BLaER1 (cell line): ENCODE data around the gene OTUD6A.

ENCODE experiments used
- H3K27ac ChIP-seq: shearing (Covaris generic); formaldehyde crosslinking; 2 replicates; pipeline ENCODE4 v1.8.1; 2022
- H3K27me3 ChIP-seq: shearing (Covaris generic); formaldehyde crosslinking; 2 replicates; pipeline ENCODE4 v1.8.1; 2022
- H3K36me3 ChIP-seq: shearing (Covaris generic); formaldehyde crosslinking; 2 replicates; pipeline ENCODE4 v1.8.1; 2022
- H3K4me1 ChIP-seq: shearing (Covaris generic); formaldehyde crosslinking; 2 replicates; pipeline ENCODE4 v1.8.1; 2022
- H3K4me2 ChIP-seq: shearing (Covaris generic); formaldehyde crosslinking; 2 replicates; pipeline ENCODE4 v1.8.1; 2022
- H3K4me3 ChIP-seq: shearing (Covaris generic); formaldehyde crosslinking; 2 replicates; pipeline ENCODE4 v1.8.1; 2022
- H3K9ac ChIP-seq: shearing (Covaris generic); formaldehyde crosslinking; 2 replicates; pipeline ENCODE4 v1.8.1; 2022
- H3K9me3 ChIP-seq: shearing (Covaris generic); formaldehyde crosslinking; 2 replicates; pipeline ENCODE4 v1.8.1; 2022
- H4K20me1 ChIP-seq: shearing (Covaris generic); formaldehyde crosslinking; 2 replicates; pipeline ENCODE4 v1.8.1; 2022
- Cebpa-rat ChIP-seq: shearing (Covaris generic); IDR thresholded peaks from 2 replicates; pipeline ENCODE4 v1.8.1; 2022

The OTUD6A gene

DNA sequence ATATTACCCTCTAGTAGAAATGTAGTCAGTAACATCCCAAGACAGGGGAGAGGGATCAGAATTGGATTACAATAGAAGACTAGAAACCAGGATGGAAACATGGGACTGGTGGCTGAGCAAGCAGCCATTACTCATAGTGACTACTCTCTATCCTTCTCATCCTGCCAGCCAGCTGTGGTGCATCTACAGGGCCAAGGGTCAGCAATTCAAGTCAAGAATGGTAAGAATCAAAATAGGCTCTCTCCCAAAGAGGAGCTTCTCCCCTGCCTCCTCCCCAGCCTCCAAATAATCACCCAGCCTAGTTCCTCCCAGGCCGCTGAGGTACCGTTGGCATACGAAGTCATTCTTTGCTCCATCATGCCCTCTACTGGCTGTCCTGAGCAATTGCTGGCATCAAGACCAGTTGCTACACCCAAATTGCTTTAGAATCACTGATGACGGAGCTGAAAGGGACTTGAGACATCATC is 31.9 kb upstream of the OTUD6A start:
- Histone ChIP-seq H3K27me3 (peaks cover 78% of the 10 kb centered on the region), H3K27ac (no peak overlapping the region), H4K20me1 (no peaks in the 10 kb centered on the region; the same call in 1 of the 2 replicates), H3K9me3 (no peaks in the 10 kb centered on the region), H3K4me3 (no peak overlapping the region), H3K4me2 (no peak overlapping the region), H3K4me1 (peaks cover 53% of the 10 kb centered on the region), H3K9ac (no peak overlapping the region), H3K36me3 (no peaks in the 10 kb centered on the region)
- no peak for TF ChIP-seq Cebpa-rat

DNA sequence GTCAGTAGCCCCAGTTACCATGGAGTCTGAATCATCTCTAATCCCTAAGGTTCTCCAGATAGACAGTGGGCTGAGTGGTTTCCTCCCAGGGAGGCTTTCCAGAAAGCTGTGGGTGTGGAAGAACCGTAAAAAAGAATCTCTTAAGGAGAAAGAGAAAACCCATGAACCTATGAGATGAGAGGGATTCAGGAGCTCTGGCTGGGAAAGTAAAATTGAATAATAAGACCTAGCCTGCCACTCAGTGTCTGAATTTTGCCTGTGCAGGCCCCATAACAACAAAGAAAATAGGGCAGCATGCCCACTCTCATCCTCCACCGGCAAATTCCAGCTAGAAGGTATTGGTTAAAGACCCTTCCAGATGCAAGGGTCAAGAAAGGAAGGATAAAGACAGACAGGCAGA is 29.5 kb upstream of the OTUD6A start:
- Histone ChIP-seq H4K20me1 (no peaks in the 10 kb centered on the region; the same call in 1 of the 2 replicates), H3K4me1 (peaks cover 49% of the 10 kb centered on the region), H3K9me3 (no peaks in the 10 kb centered on the region), H3K27me3 (peaks cover 78% of the 10 kb centered on the region), H3K9ac (no peak overlapping the region), H3K4me2 (peak overlapping the region; percentile 63; the same call in 1 of the 2 replicates), H3K4me3 (no peak overlapping the region), H3K36me3 (no peaks in the 10 kb centered on the region), H3K27ac (no peak overlapping the region)
- no peak for TF ChIP-seq Cebpa-rat

DNA sequence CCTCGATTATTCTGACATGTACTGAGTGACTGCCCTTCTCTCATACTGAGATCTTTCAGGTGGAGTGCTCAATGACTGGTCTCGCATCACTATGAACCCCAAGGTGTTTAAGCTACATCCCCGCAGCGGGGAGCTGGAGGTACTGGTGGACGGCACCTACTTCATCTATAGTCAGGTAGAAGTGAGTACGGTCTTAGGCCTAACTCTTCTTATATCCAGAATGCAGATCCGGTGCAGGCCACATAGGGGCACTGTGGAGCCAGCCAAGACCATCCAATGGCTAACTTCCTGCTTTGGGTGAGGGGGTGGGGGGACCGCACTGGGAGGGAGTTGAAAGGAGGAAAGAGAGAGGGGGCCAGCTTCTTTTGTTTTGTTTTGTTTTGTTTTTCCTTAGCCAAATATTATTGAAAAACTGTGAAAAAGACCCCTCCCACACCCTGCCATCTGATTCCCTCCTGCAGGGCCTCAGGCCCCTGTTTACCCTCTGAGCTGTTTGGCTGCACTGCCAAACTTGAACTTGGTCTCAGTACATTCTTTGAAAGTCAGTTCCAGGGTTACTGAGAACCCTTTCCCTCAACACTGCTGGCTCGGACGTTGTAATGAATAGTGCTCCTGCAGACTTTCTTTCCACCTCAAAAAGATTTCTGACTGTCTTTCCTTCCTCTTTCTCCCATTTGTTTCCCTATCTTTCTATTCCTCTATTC is 28.8 kb upstream of the OTUD6A start:
- TF ChIP-seq Cebpa-rat, result no peak
- H3K27me3 ChIP-seq, result peaks cover 78% of the 10 kb centered on the region
- H3K4me2 ChIP-seq, result peak overlapping the region; percentile 63
- no peak overlapping the region for H3K9ac ChIP-seq
- no peaks in the 10 kb centered on the region for H3K9me3 ChIP-seq
- no peaks in the 10 kb centered on the region; the same call in 1 of the 2 replicates for H4K20me1 ChIP-seq
- H3K27ac ChIP-seq, result peak overlapping the region; percentile 1; the same call in 1 of the 2 replicates
- H3K4me1 ChIP-seq, result peaks cover 49% of the 10 kb centered on the region
- H3K4me3 ChIP-seq, result no peak overlapping the region
- H3K36me3 ChIP-seq, result no peaks in the 10 kb centered on the region

DNA sequence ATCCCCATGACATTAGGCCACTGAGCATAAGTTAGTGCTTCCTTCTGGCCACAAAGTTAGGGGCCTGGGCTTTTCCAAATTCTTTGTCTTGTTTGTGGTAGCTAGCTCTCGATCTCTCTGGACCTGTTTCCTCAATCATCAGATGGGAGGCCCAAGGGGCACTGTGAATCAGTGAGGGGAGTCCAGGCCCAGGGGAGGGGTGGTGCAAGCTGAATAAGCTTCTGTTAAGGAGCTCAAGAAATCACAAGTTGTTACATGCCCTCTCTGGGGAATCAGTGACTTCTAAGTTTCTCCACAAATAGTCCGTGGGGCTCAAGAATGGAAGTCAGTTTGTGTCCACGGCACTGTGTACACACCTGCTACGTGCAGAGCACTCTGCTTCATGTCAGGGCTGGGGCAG is 27.6 kb upstream of the OTUD6A start:
- TF ChIP-seq Cebpa-rat, result no peak
- H3K4me2 ChIP-seq, result peak overlapping the region; percentile 63

DNA sequence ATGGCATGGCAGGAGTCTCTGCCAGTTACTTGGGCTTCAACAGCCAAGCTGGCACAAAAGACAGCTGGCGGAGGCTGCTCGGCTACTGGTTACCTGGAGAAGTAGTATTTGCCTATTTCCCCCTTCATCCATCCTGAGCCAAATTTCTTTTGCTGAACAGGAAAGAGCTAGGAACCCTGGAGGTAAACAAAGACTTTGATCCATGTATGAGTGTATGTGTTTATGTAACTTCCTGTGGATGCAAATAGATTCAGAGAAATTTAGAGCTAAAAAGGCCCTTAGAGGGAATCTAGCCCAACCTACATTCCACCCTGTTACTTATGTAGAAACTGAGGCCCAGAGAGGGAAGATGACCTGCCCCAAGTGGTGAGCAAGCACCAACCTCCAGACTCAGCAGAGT is 23.7 kb upstream of the OTUD6A start:
- no peak overlapping the region for H3K27ac ChIP-seq

More for the DNA sequence above, 27.6 kb upstream of the OTUD6A start:
- Histone ChIP-seq H3K4me3 (no peak overlapping the region), H3K27ac (0 out of 2 replicates have a peak overlapping the region, but pooled peaks have one; percentile 14), H3K9ac (no peak overlapping the region), H3K36me3 (no peaks in the 10 kb centered on the region), H3K27me3 (peaks cover 76% of the 10 kb centered on the region), H4K20me1 (no peaks in the 10 kb centered on the region; the same call in 1 of the 2 replicates), H3K9me3 (no peaks in the 10 kb centered on the region), H3K4me1 (peaks cover 49% of the 10 kb centered on the region)

DNA sequence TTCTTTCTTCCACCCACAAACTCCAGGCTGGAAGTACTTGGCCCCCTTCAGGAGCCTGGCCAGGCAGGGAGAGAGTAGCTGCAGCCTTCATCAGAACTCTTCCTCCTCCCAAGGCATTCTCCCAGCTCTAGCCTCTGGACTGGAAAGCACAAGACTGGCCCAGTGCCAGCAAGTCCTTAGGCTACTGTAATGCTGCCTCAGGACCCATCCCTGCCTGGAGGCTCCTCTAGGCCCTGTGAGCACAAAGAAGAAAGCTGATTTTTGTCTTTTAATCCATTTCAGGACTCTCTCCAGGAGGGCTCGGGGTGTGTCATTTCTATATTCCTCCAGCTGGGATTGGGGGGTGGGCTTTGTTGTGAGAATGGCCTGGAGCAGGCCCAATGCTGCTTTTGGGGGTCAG is 23.3 kb upstream of the OTUD6A start:
- Histone ChIP-seq H3K27me3 (peaks cover 88% of the 10 kb centered on the region), H3K9me3 (no peaks in the 10 kb centered on the region), H3K9ac (no peak overlapping the region), H3K4me1 (peaks cover 21% of the 10 kb centered on the region), H4K20me1 (no peaks in the 10 kb centered on the region; the same call in 1 of the 2 replicates), H3K27ac (no peak overlapping the region), H3K4me2 (no peak overlapping the region), H3K4me3 (no peak overlapping the region), H3K36me3 (no peaks in the 10 kb centered on the region)
- no peak for TF ChIP-seq Cebpa-rat

More for the DNA sequence above, 23.7 kb upstream of the OTUD6A start:
- Histone ChIP-seq H3K4me2 (no peak overlapping the region), H3K4me1 (peaks cover 26% of the 10 kb centered on the region), H3K9ac (no peak overlapping the region), H3K4me3 (no peak overlapping the region), H3K9me3 (no peaks in the 10 kb centered on the region), H4K20me1 (no peaks in the 10 kb centered on the region; the same call in 1 of the 2 replicates), H3K36me3 (no peaks in the 10 kb centered on the region), H3K27me3 (peaks cover 84% of the 10 kb centered on the region)
- TF ChIP-seq Cebpa-rat, result no peak

DNA sequence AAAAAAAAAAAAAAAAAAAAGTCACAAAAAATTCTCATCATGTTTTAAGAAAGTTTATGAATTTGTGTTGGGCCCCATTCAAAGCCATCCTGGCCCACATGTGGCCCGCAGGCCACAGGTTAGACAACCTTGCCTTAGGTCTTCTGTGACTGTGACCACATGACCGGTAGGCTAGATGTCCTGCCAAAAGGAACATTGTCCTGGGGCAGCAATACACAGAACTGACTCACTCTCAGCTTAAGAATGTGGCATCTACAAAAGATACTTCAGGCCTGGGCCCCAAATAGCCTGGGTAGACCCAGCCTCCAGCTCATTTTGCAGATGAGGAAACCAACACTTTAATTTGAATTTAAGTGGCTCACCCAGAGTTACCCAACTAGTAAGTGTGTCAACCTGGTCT is 22.5 kb upstream of the OTUD6A start:
- H3K36me3 ChIP-seq, result no peaks in the 10 kb centered on the region
- peaks cover 96% of the 10 kb centered on the region for H3K27me3 ChIP-seq
- H3K4me3 ChIP-seq, result no peak overlapping the region
- H4K20me1 ChIP-seq, result no peaks in the 10 kb centered on the region; the same call in 1 of the 2 replicates
- no peak for TF ChIP-seq Cebpa-rat
- no peak overlapping the region for H3K9ac ChIP-seq
- no peak overlapping the region for H3K4me2 ChIP-seq
- no peaks in the 10 kb centered on the region for H3K9me3 ChIP-seq
- H3K4me1 ChIP-seq, result peaks cover 14% of the 10 kb centered on the region
- H3K27ac ChIP-seq, result no peak overlapping the region

DNA sequence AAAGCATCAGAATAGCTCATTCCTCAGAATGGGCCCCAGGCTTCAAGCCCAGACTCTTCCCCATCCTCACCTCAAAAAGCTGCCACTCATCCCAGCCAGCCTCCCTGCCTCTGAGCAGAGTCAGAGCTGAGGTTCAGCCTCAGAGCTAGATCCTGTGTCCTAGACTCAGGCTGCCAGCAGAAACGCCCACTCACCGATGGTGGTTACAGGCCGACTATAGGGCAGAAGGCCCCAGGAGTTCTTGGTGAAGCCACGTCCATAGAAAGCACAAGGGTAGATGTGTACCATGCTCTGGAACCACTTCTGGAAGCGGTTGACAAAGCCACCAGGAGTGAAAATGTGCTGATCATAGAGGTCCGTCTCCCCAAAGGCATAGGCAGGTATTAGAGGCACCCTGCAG is 20.3 kb upstream of the OTUD6A start:
- Histone ChIP-seq H3K36me3 (no peaks in the 10 kb centered on the region), H3K4me2 (no peak overlapping the region), H3K27me3 (peaks cover 92% of the 10 kb centered on the region), H3K27ac (no peak overlapping the region), H3K4me3 (no peak overlapping the region), H4K20me1 (no peaks in the 10 kb centered on the region), H3K9ac (no peak overlapping the region), H3K4me1 (no peaks in the 10 kb centered on the region), H3K9me3 (no peaks in the 10 kb centered on the region)
- no peak for TF ChIP-seq Cebpa-rat

DNA sequence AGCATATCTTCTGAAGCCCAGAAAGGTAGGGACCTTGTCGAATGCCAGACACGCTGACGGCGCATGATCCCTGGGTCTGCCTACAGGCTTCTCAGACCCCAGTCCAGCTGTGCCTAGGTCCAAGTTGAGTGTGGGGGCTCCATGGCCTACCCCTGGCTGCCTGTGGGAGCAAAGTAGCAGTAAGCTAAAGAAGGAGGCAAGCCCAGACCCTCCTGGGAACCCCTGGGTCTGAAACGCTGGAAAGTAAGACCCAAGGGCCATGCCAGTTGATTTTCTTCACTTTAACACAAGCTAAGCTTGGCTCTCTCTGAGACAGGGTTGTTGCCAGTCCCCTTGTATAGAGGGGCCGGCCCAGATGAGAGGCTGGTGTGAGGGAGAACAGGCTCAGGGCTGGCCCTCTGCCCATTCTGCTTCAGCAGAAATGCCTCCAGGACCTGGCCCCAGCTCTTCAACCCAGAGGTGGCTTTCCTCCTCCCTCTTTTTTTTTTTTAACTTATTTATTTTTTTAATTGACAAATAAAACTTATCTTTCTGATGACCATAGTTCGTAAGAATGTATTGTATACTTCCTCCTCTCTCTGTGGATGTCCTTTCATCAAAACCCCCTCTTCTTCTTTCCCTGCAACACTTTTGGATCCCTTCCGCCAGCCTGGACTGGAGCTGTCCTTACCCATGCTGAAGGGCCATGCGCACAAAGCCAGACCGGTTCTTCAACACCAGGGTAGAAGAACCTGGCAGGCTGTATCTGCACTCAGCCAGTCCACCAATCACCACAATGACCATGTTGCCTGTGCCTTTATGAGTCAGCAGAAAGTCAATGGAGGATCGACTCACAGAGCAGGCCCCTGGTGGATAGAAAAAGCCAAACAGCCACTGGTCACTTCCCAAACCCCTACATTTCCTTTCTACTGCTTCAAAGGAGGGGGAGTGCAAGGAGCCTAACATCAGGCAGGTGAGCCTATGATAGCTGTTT is 19.6 kb upstream of the OTUD6A start:
- Histone ChIP-seq H3K9ac (no peak overlapping the region), H3K4me1 (no peaks in the 10 kb centered on the region), H3K27ac (no peak overlapping the region), H3K27me3 (peaks cover 92% of the 10 kb centered on the region), H3K4me2 (no peak overlapping the region), H4K20me1 (no peaks in the 10 kb centered on the region), H3K36me3 (no peaks in the 10 kb centered on the region), H3K4me3 (no peak overlapping the region), H3K9me3 (no peaks in the 10 kb centered on the region)
- TF ChIP-seq Cebpa-rat, result no peak
